ENCODE measurements around the gene MICAL1. TPM values are rescaled to one million over a fixed set of nuclear protein-coding genes. Genes with fewer than 3 reads are reported as not detected.

The MICAL1 gene
- total RNA-seq, 1 donor: 48.1 TPM

GRCh38 chr6:109453594-109454495, 1.7 kb downstream of the MICAL1 start:
- peak overlapping the region; percentile 88 for H3K4me3 ChIP-seq (ENCODE audit: low read depth, low read length)
- no peak for DNase-seq (ENCODE audit: low read depth)
- TF ChIP-seq, protein P1, sequence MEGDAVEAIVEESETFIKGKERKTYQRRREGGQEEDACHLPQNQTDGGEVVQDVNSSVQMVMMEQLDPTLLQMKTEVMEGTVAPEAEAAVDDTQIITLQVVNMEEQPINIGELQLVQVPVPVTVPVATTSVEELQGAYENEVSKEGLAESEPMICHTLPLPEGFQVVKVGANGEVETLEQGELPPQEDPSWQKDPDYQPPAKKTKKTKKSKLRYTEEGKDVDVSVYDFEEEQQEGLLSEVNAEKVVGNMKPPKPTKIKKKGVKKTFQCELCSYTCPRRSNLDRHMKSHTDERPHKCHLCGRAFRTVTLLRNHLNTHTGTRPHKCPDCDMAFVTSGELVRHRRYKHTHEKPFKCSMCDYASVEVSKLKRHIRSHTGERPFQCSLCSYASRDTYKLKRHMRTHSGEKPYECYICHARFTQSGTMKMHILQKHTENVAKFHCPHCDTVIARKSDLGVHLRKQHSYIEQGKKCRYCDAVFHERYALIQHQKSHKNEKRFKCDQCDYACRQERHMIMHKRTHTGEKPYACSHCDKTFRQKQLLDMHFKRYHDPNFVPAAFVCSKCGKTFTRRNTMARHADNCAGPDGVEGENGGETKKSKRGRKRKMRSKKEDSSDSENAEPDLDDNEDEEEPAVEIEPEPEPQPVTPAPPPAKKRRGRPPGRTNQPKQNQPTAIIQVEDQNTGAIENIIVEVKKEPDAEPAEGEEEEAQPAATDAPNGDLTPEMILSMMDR (IDR thresholded peaks at IDR 0.05; ENCODE audit: insufficient read depth, low read length): no peak

DNA sequence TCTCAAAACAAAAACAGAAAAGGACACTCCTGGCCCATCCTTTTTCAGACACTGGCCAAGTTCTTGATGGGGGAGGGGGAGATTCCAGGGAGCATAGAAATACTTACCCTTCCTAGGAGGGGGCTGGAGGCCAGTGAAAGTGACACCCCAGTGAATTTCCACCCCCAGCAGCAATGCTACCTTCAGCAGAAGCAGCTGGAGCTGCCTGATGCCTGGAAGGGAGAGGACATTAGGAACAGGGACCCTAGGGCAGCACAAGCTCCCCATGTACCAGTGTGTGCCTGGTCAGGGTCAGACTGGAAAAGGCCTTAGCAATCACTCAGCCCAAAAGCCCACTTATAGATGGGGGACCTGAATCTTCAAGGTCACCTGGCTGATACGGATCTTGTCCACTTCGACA, 2.4 kb downstream of the MICAL1 start:
- H3K4me3 ChIP-seq (ENCODE audit: low read depth, low read length): no peak overlapping the region
- no peak for DNase-seq (ENCODE audit: low read depth)
- TF ChIP-seq, protein P1 (IDR thresholded peaks at IDR 0.05; ENCODE audit: insufficient read depth, low read length): no peak

GRCh38 chr6:109452181-109452580, 3.4 kb downstream of the MICAL1 start:
- TF ChIP-seq, protein P1 (IDR thresholded peaks at IDR 0.05; ENCODE audit: insufficient read depth, low read length): no peak
- no peak for DNase-seq (ENCODE audit: low read depth)
- H3K4me3 ChIP-seq (ENCODE audit: low read depth, low read length): no peak overlapping the region

- H3K4me3 ChIP-seq (ENCODE audit: low read depth, low read length): no peak overlapping the region
- no peak for DNase-seq (ENCODE audit: low read depth)
- TF ChIP-seq, protein P1 (IDR thresholded peaks at IDR 0.05; ENCODE audit: insufficient read depth, low read length): no peak
Measured at GRCh38 chr6:109451376-109451775, 4.2 kb downstream of the MICAL1 start.

DNA sequence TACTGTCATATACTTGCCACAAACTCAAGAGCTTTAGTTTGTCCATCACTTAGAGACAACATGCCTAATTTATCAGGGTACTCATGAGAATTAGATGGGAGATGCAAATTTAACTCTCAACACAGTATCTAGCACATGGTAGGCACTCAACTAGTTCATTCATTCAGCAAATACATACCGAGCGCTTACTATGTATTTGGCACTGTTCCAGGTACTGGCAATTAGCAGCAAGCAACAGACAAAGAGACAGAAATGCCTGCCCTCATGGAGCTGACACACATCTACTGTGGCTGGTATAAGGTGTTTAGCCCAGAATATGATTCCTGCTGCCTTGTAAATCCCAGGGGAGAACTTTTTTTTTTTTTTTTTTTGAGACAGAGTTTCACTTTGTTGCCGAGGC, 4.8 kb downstream of the MICAL1 start:
- TF ChIP-seq, protein P1 (IDR thresholded peaks at IDR 0.05; ENCODE audit: insufficient read depth, low read length): no peak

DNA sequence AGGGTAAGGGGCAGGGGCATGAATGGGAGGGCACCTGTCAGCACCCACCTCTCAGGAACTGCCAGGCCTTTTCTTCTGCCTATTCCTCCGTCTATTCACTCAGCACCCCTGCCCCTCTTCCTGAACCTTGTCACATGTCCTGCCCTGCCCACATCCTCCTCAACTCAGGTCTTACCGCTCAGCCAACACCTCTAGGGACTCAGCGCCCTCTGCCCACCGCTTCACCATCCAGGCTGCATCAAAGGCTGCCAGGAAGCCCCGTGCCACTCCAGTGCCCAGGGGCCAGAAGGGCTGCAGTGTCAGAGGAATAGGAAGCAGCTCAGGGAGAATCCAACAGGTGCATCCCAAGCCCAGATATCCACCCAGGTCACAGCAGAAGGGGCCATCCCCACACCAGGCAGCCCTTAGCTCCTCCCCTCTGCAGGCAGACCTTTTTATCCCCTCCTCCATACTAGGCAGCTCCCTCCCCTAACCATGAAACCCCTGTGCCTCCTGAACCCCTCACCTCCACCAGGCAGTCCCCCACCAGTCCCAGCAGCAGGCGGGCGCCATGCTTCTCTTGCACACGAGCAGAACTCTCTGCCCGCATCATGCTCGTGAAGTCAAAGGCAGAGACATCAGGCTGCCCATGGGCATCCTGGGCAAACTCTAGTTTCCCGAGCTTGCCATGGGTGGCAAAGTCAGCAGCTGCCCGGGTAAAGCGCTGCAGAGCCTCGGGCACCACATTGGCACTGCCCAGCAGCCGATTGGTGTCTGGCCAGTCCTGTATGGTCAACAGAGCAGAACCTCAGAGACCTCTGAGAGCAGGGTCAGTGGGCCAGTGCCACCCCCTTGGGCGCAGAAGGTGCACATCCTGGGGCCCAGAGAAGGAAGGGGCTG, 5.5 kb downstream of the MICAL1 start:
- no peak overlapping the region for H3K4me3 ChIP-seq (ENCODE audit: low read depth, low read length)
- no peak for DNase-seq (ENCODE audit: low read depth)
- TF ChIP-seq, protein P1 (IDR thresholded peaks at IDR 0.05; ENCODE audit: insufficient read depth, low read length): no peak

More for the DNA sequence above, 4.8 kb downstream of the MICAL1 start:
- DNase-seq (ENCODE audit: low read depth): no peak
- H3K4me3 ChIP-seq (ENCODE audit: low read depth, low read length): no peak overlapping the region

Measured in fibroblast of the aortic adventitia (primary cell).